CD4-positive, alpha-beta memory T cell (primary cell): ENCODE measurements around the gene KCNH2. TPM values are rescaled to one million over a fixed set of nuclear protein-coding genes. Genes with fewer than 3 reads are reported as not detected.

Experiments used
- CTCF ChIA-PET: fragments of 350-600 bp; sonication (Branson Sonifier 250); formaldehyde crosslinking; loops from one replicate; lab custom pipeline; 2021; ENCODE audit warnings: inconsistent platforms; ENCODE audit not compliant: partially characterized antibody; lab: Charles Lee
- POLR2A ChIA-PET: fragments of 350-600 bp; sonication (Branson Sonifier 250); formaldehyde crosslinking; loops from one replicate; lab custom pipeline; 2021; ENCODE audit not compliant: partially characterized antibody; lab: Charles Lee
- DNase-seq, 5 donors: peaks; one replicate each; pipeline versions ENCODE4 v3.0.0 to v3.0.0-alpha.2; 2020 to 2022; ENCODE audit warnings: mixed read lengths in 1 of 5
- H3K27ac ChIP-seq: one replicate; pipeline ENCODE4 v1.7.0; 2013; ENCODE audit warnings: low read depth, low read length
- H3K27me3 ChIP-seq: 2 replicates; pipeline ENCODE4 v1.7.0; 2013; ENCODE audit warnings: mild to moderate bottlenecking, low read length, moderate library complexity; ENCODE audit not compliant: insufficient read depth
- H3K36me3 ChIP-seq: 2 replicates; pipeline ENCODE4 v1.7.0; 2013; ENCODE audit warnings: mild to moderate bottlenecking, low read length, moderate library complexity; ENCODE audit not compliant: insufficient read depth
- H3K4me1 ChIP-seq: 2 replicates; pipeline ENCODE4 v1.7.0; 2013; ENCODE audit warnings: mild to moderate bottlenecking, low read length, moderate library complexity; ENCODE audit not compliant: insufficient read depth
- H3K4me3 ChIP-seq, 2 donors: one replicate each; pipeline ENCODE4 v1.7.0; 2013; ENCODE audit warnings: low read length in 2 of 2, mild to moderate bottlenecking in 1 of 2
- H3K9me3 ChIP-seq, 2 donors: one replicate each; pipeline ENCODE4 v1.7.0; 2013; ENCODE audit warnings: low read length in 2 of 2, control low read depth in 1 of 2; ENCODE audit not compliant: control insufficient read depth in 1 of 2
- H3K27ac Mint-ChIP-seq, 7 donors: one replicate each; pipeline ENCODE4 v1.8.0; 2020 to 2021; ENCODE audit warnings: mixed read lengths in 7 of 7, mild to moderate bottlenecking in 6 of 7, inconsistent platforms in 3 of 7, moderate library complexity in 3 of 7
- H3K27me3 Mint-ChIP-seq, 2 donors: one replicate each; pipeline ENCODE4 v1.8.0; 2020 to 2021; ENCODE audit warnings: mixed read lengths in 2 of 2
- H3K36me3 Mint-ChIP-seq, 2 donors: one replicate each; pipeline ENCODE4 v1.8.0; 2020 to 2021; ENCODE audit warnings: mixed read lengths in 2 of 2, inconsistent platforms in 1 of 2, mild to moderate bottlenecking in 1 of 2
- H3K4me1 Mint-ChIP-seq, 4 donors: one replicate each; pipeline ENCODE4 v1.8.0; 2020 to 2021; ENCODE audit warnings: mixed read lengths in 4 of 4, mild to moderate bottlenecking in 1 of 4
- H3K4me3 Mint-ChIP-seq, 8 donors: one replicate each; pipeline ENCODE4 v1.8.0; 2020 to 2021; ENCODE audit warnings: mixed read lengths in 8 of 8, mild to moderate bottlenecking in 7 of 8, moderate library complexity in 6 of 8, inconsistent platforms in 3 of 8
- H3K9me3 Mint-ChIP-seq, 8 donors: one replicate each; pipeline ENCODE4 v1.8.0; 2020 to 2021; ENCODE audit warnings: mixed read lengths in 8 of 8, mild to moderate bottlenecking in 5 of 8, inconsistent platforms in 3 of 8, moderate library complexity in 1 of 8
- intact Hi-C: fragments of 100-400 bp; cut with micrococcal nuclease; formaldehyde crosslinking; loops from one replicate; pipeline ENCODE4 v1.15.1; 2023
- polyA plus RNA-seq, 2 donors: library from polyadenylated mRNA; unstranded; fragments of 300-500 nt; fragmentation: Illumina TruSeq; gene quantifications; one replicate each; pipeline ENCODE4 v1.2.3, GENCODE V29; 2021
- total RNA-seq, 2 experiments: library from RNA; stranded (reverse); gene quantifications; one replicate each; pipeline ENCODE4 v1.2.3, GENCODE V29; 2021

KCNH2 gene
- total and polyA plus RNA-seq, 4 experiments from 2014 or later, result 1.8 to 2.6 (median 2.4) TPM

GRCh38 chr7:151017370-151017952 is 39.3 kb upstream of the KCNH2 start:
- H3K4me3 Mint-ChIP-seq, result peak overlapping the region; percentile 81 to 94 (median 85)
- peak overlapping the region; percentile 77 to 97 (median 93) for H3K27ac Mint-ChIP-seq
- H3K4me3 ChIP-seq, result peak overlapping the region; percentile 17 to 68
- no peaks in the 10 kb centered on the region for H3K27me3 ChIP-seq
- H3K4me1 Mint-ChIP-seq, result peaks cover 42 to 71% (median 56%) of the 10 kb centered on the region in 4 donors
- H3K9me3 ChIP-seq, result no peaks in the 10 kb centered on the region
- H3K36me3 Mint-ChIP-seq, result peaks cover 1 to 3% of the 10 kb centered on the region in 2 donors
- H3K4me1 ChIP-seq, result peaks cover 65% of the 10 kb centered on the region
- H3K27me3 Mint-ChIP-seq, result peaks cover 1 to 8% of the 10 kb centered on the region in 2 donors
- peaks cover 0 to 2% (median 0%) of the 10 kb centered on the region in 8 donors for H3K9me3 Mint-ChIP-seq
- intact Hi-C loops, result loop anchor here (10.0 kb wide), 1 partner anchor 327 kb away; the partner anchor contains the start of gene NUB1
- peak in 1 of 5 donors; percentile 11 for DNase-seq
- POLR2A ChIA-PET, result interaction anchor here (1.0 to 13.0 kb wide), 9 partner anchors 9 to 74 kb away, joined by 3 to 182 read pairs (median 10); partner anchors contain the start of gene ABCB8
- H3K27ac ChIP-seq, result no peak overlapping the region
- CTCF ChIA-PET, result interaction anchor here (0.9 to 7.4 kb wide), 15 partner anchors 10 to 612 kb away, joined by 3 to 98 read pairs (median 14); partner anchors contain the start of genes ABCB8 and NOS3
- no peaks in the 10 kb centered on the region for H3K36me3 ChIP-seq

GRCh38 chr7:151016942-151017341 is 38.8 kb upstream of the KCNH2 start:
- ChIA-PET CTCF (interaction anchor here (0.9 to 7.4 kb wide), 12 partner anchors 9 to 612 kb away, joined by 3 to 98 read pairs (median 30); partner anchors contain the start of genes ABCB8 and NOS3), POLR2A (interaction anchor here (1.0 to 13.0 kb wide), 5 partner anchors 8 to 54 kb away, joined by 3 to 182 read pairs (median 10); partner anchors contain the start of gene ABCB8)
- Histone ChIP-seq H3K4me3 (peak overlapping the region in 1 of 2 donors; percentile 68), H3K4me1 (peaks cover 70% of the 10 kb centered on the region), H3K9me3 (no peaks in the 10 kb centered on the region), H3K27me3 (no peaks in the 10 kb centered on the region), H3K36me3 (no peaks in the 10 kb centered on the region), H3K27ac (no peak overlapping the region)
- Mint-ChIP-seq H3K27me3 (peaks cover 1 to 8% of the 10 kb centered on the region in 2 donors), H3K4me3 (peak overlapping the region; percentile 81 to 94 (median 85)), H3K27ac (peak overlapping the region; percentile 61 to 97 (median 93)), H3K9me3 (peaks cover 0 to 2% (median 0%) of the 10 kb centered on the region in 8 donors), H3K36me3 (peaks cover 1 to 5% of the 10 kb centered on the region in 2 donors), H3K4me1 (peaks cover 45 to 76% (median 60%) of the 10 kb centered on the region in 4 donors)
- peak in 2 of 5 donors; percentile 21 to 44 for DNase-seq
- intact Hi-C loops, result loop anchor here (10.0 kb wide), 1 partner anchor 328 kb away; the partner anchor contains the start of gene NUB1

- Histone ChIP-seq H3K27me3 (no peaks in the 10 kb centered on the region), H3K4me3 (no peak overlapping the region), H3K4me1 (peaks cover 75% of the 10 kb centered on the region), H3K36me3 (no peaks in the 10 kb centered on the region), H3K27ac (no peak overlapping the region), H3K9me3 (no peaks in the 10 kb centered on the region)
- Mint-ChIP-seq H3K27me3 (peaks cover 1 to 8% of the 10 kb centered on the region in 2 donors), H3K4me3 (peak overlapping the region in 5 of 8 donors; percentile 33 to 61 (median 36)), H3K27ac (peak overlapping the region; percentile 61 to 100 (median 90)), H3K9me3 (peaks cover 0 to 2% (median 0%) of the 10 kb centered on the region in 8 donors), H3K4me1 (peaks cover 48 to 80% (median 64%) of the 10 kb centered on the region in 4 donors), H3K36me3 (peaks cover 1 to 5% of the 10 kb centered on the region in 2 donors)
- intact Hi-C loops, result loop anchor here (10.0 kb wide), 1 partner anchor 328 kb away; the partner anchor contains the start of gene NUB1
- no peak for DNase-seq
- CTCF ChIA-PET, result interaction anchor here (0.9 to 7.4 kb wide), 9 partner anchors 9 to 611 kb away, joined by 3 to 98 read pairs (median 42); partner anchors contain the start of genes ABCB8 and NOS3
- POLR2A ChIA-PET, result interaction anchor here (1.4 to 13.0 kb wide), 3 partner anchors 8 to 12 kb away, joined by 3 to 182 read pairs (median 77); partner anchors contain the start of gene ABCB8
Observed at GRCh38 chr7:151016505-151016904, 38.4 kb upstream of the KCNH2 start.

- Histone ChIP-seq H3K4me3 (no peak overlapping the region), H3K27me3 (no peaks in the 10 kb centered on the region), H3K36me3 (no peaks in the 10 kb centered on the region), H3K27ac (no peak overlapping the region), H3K9me3 (no peaks in the 10 kb centered on the region), H3K4me1 (peaks cover 80% of the 10 kb centered on the region)
- ChIA-PET CTCF (interaction anchor here (1.7 to 7.4 kb wide), 7 partner anchors 8 to 55 kb away, joined by 4 to 98 read pairs (median 44); partner anchors contain the start of genes ABCB8 and NOS3), POLR2A (interaction anchor here (1.4 to 13.0 kb wide), 3 partner anchors 7 to 13 kb away, joined by 3 to 182 read pairs (median 77); partner anchors contain the start of gene ABCB8)
- Mint-ChIP-seq H3K4me3 (peak overlapping the region in 2 of 8 donors; percentile 43 to 94), H3K4me1 (peaks cover 51 to 85% (median 68%) of the 10 kb centered on the region in 4 donors), H3K36me3 (peaks cover 1 to 5% of the 10 kb centered on the region in 2 donors), H3K27me3 (peaks cover 1 to 7% of the 10 kb centered on the region in 2 donors), H3K27ac (peak overlapping the region; percentile 85 to 100 (median 99)), H3K9me3 (peaks cover 0 to 2% (median 0%) of the 10 kb centered on the region in 8 donors)
- no peak for DNase-seq
- intact Hi-C loops, result loop anchor here (10.0 kb wide), 1 partner anchor 329 kb away; the partner anchor contains the start of gene NUB1
Observed at GRCh38 chr7:151015967-151016366, 37.8 kb upstream of the KCNH2 start.

- no peaks in the 10 kb centered on the region for H3K36me3 ChIP-seq
- peak overlapping the region; percentile 96 for H3K27ac ChIP-seq
- DNase-seq, result peak in 3 of 5 donors; percentile 43 to 56 (median 44)
- intact Hi-C loops, result loop anchor here (10.0 kb wide), 1 partner anchor 330 kb away; the partner anchor contains the start of gene NUB1
- Mint-ChIP-seq H3K9me3 (peaks cover 0 to 2% (median 0%) of the 10 kb centered on the region in 8 donors), H3K4me1 (peaks cover 59 to 95% (median 77%) of the 10 kb centered on the region in 4 donors), H3K27ac (peak overlapping the region; percentile 97 to 100 (median 100)), H3K27me3 (peaks cover 1 to 3% of the 10 kb centered on the region in 2 donors), H3K4me3 (peak overlapping the region; percentile 88 to 95 (median 94)), H3K36me3 (peaks cover 1 to 5% of the 10 kb centered on the region in 2 donors)
- H3K27me3 ChIP-seq, result no peaks in the 10 kb centered on the region
- no peaks in the 10 kb centered on the region for H3K9me3 ChIP-seq
- ChIA-PET POLR2A (interaction anchor here (0.6 to 13.0 kb wide), 17 partner anchors 9 to 447 kb away, joined by 3 to 182 read pairs (median 4); partner anchors contain the start of genes ABCB8, ABCF2, AGAP3 and ATG9B), CTCF (interaction anchor here (1.1 to 9.1 kb wide), 10 partner anchors 13 to 100 kb away, joined by 3 to 98 read pairs (median 4); partner anchors contain the start of genes ABCB8, NOS3 and SLC4A2)
- peak overlapping the region in 1 of 2 donors; percentile 68 for H3K4me3 ChIP-seq
- peaks cover 90% of the 10 kb centered on the region for H3K4me1 ChIP-seq
Observed at GRCh38 chr7:151014950-151015349, 36.8 kb upstream of the KCNH2 start.

GRCh38 chr7:151013733-151014497 is 35.8 kb upstream of the KCNH2 start:
- POLR2A ChIA-PET, result interaction anchor here (0.6 to 13.0 kb wide), 26 partner anchors 9 to 446 kb away, joined by 3 to 182 read pairs (median 4); partner anchors contain the start of genes ABCB8, ABCF2, AGAP3 and ATG9B
- H3K9me3 Mint-ChIP-seq, result peaks cover 0 to 2% (median 0%) of the 10 kb centered on the region in 8 donors
- peak; percentile 92 to 97 (median 96) for DNase-seq
- H3K27me3 Mint-ChIP-seq, result peaks cover 1 to 2% of the 10 kb centered on the region in 2 donors
- H3K27ac Mint-ChIP-seq, result peak overlapping the region; percentile 97 to 100 (median 100)
- H3K36me3 Mint-ChIP-seq, result peaks cover 1 to 5% of the 10 kb centered on the region in 2 donors
- Histone ChIP-seq H3K4me3 (peak overlapping the region; percentile 34 to 68), H3K9me3 (no peaks in the 10 kb centered on the region), H3K27ac (peak overlapping the region; percentile 96), H3K27me3 (no peaks in the 10 kb centered on the region), H3K36me3 (no peaks in the 10 kb centered on the region), H3K4me1 (peaks cover 96% of the 10 kb centered on the region)
- CTCF ChIA-PET, result interaction anchor here (1.1 to 9.1 kb wide), 9 partner anchors 14 to 101 kb away, joined by 3 to 98 read pairs (median 5); partner anchors contain the start of genes ABCB8, NOS3 and SLC4A2
- H3K4me3 Mint-ChIP-seq, result peak overlapping the region; percentile 88 to 95 (median 94)
- peaks cover 57 to 94% (median 76%) of the 10 kb centered on the region in 4 donors for H3K4me1 Mint-ChIP-seq
- intact Hi-C loops, result loop anchor here (1.0 to 10.0 kb wide), 3 partner anchors 14 to 331 kb away; partner anchors contain the start of genes ABCB8 and NUB1
